ENCODE measurements around the gene EID1.
"Not testable (repeated sequence)": the region's sequence is repeated elsewhere in the genome, so short reads cannot be mapped to it uniquely, and the experiment has no call there.

The EID1 gene, protein sequence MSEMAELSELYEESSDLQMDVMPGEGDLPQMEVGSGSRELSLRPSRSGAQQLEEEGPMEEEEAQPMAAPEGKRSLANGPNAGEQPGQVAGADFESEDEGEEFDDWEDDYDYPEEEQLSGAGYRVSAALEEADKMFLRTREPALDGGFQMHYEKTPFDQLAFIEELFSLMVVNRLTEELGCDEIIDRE

DNA sequence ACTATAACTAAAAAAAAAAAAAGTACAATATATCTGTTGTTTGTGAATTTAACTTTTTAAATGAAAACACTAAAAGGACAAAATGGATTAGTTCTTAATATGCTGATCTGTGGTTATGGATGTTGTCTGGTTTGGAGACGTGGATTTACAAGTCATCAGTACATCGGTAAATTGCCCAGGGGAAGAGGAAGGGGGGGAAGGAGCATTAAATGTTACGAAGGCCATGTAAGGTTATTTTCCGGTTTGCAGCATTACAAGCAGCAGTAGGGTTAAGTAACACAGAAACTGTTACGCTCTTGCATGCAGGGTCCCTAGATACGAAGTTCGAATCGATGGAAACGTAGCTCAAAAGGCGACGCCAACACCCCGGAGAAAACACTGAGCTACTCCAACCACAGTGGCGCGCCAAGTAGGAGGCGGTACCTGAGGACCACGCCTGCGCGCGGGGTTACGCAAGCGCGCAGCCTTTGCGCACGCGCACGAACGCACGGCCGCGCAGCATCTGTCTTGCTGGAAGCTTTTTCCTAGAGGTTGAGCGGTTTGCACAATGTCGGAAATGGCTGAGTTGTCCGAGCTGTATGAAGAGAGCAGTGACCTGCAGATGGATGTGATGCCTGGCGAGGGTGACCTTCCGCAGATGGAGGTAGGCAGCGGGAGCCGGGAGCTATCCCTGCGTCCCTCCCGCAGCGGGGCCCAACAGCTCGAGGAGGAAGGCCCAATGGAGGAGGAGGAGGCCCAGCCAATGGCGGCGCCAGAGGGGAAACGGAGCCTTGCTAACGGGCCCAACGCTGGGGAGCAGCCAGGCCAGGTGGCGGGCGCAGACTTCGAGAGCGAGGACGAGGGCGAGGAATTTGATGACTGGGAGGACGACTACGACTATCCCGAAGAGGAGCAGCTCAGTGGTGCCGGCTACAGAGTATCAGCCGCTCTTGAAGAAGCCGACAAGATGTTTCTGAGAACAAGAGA lies at the start of gene EID1:
Gene EID1 (plus strand): TSS at position 505 of the 966 bp plus-strand sequence. CDS start 43 bp downstream, at position 548.
- peak; percentile 87 for DNase-seq (ENCODE audit: low read depth)

DNA sequence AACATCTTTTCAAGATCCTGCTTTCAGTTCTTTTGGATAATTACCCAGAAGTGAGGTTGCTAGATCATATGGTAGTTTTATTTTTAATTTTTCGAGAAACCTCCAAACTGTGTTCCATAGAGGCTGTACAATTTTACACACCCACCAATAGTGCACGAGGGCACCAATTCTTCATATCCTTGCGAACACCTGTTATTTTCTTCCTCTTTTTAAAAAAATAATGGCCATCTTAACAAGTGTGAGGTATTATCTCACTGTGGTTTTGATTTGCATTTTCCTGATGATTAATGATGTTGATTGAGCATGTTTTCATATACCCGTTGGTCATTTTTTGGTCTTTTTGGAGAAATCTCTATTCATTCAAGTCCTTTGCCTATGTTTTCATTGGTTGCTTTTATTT lies 49.5 kb upstream of the EID1 start:
- DNase-seq (ENCODE audit: low read depth): no peak

DNA sequence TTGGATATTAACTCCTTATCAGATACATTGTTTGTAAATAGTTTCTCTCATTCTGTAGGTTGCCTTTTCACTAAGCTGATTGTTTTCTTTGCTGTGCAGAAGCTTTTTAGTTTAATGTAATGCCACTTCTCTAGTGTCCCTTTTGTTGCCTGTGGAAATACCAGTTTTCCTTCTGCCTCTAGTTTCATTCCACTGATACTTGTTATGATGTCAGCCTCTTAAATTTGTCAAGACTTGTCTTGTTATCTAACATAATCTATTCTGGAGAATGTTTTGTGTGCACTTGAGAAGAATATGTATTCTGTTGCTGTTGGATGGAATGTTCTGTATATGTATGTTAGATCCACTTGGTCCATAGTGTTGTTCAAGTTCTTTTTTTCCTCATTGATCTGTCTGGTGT lies 49.0 kb upstream of the EID1 start:
- no peak for DNase-seq (ENCODE audit: low read depth)

DNA sequence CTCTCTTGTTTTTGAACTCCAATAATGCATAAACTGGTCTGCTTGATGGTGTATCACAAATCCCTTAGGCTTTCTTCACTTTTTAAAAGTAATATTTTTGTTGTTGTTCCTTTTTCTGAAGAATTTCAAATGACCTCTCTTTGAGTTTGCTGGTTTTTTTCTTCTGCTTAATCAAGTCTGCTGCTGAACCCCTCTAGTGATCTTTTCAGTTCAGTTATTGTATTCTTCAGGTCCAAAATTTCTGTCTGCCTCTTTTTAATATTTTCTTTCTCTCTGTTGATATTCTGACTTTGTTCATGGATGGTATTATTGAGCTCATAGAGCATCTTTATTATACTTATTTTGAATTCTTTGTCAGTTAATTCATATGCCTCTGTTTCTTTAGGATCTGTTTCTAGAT lies 45.3 kb upstream of the EID1 start:
- DNase-seq (ENCODE audit: low read depth): no peak

DNA sequence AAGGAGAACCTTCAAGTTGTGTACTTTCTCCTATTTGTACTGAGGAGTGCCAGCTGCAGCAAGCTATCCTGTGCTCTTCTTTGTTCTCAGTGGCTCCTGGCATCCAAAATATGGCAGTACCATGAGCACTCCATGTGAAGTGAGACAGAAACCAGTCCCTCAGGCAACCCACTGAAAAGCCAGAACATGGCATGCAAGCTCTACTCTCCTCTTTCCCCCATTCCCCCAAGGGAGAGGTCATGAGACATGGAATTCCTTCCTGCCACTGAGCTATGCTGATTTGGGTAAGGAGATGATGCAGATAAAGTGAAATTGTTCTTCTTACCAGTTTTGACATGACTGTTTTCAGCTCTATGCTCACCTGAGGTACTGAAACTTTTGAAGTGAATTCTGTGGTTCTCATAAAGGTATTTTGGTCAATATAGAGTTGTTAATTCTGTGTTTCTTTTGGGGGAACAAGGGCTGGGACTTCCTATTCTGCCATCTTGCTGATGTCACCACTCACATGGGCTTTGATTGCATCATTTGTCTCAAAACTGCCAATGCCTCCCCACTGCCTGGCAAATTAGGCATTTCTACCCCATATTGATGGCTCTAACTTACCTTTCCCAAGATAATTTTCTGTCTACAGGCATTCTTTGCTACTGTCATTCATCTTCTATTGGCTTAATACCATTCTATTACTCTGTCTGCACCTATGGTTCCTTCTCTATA lies 44.3 kb upstream of the EID1 start:
- no peak for DNase-seq (ENCODE audit: low read depth)

DNA sequence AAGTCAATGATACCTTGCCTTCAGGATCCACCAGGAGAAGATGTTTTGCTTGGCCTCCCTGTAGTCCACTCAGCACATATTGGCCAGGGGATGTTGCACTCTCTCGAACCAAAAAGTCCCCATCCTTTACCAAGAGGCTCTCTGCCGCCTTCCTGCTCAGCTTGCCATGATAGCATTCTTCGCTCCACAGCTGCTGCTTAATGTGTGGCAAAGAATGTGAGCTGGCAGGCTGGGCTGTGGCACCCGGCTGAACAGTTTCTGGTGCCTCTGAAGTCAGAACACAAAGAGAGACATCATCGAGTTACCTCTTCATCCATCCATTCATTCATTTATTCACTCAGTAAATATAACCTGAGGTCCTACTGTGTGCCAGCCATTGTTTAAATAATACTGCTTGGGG lies 43.2 kb upstream of the EID1 start:
- DNase-seq (ENCODE audit: low read depth): no peak

DNA sequence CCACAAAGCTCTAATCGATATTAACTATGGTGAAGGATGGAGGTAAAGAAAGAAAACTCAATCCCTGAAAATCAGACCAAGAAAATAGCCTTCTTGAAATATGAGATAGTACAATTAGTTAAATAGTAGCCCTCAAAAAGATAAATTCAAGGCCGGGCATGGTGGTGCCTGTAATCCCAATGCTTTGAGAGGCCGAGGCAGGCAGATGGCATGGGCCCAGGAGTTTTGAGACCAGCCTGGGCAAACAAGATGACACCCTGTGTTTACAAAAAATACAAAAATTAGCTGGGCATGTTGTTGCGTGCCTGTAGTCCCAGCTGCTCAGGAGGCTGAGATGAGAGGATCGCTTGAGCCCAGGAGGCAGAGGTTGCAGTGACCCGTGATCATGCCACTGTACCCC lies 35.4 kb upstream of the EID1 start:
- no peak for DNase-seq (ENCODE audit: low read depth)

DNA sequence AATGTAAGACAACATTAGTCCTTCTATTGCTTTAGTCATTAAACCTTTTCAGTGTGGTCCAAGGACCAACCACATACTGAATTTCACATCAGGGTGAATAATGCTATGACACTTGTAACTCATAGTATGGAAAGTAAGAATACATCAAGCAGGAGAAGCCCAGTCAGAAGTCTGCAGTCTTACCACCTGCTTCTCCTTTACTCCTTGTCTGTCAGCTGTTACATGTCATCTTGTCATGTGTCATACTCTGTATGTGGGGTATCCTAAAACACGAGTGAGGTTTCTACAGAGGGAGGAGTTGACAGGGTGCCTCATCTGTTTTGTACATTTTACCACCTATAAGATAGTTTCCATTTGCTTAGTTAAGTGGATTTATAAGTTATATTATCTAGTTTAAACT lies 32.8 kb upstream of the EID1 start:
- DNase-seq (ENCODE audit: low read depth): no peak

DNA sequence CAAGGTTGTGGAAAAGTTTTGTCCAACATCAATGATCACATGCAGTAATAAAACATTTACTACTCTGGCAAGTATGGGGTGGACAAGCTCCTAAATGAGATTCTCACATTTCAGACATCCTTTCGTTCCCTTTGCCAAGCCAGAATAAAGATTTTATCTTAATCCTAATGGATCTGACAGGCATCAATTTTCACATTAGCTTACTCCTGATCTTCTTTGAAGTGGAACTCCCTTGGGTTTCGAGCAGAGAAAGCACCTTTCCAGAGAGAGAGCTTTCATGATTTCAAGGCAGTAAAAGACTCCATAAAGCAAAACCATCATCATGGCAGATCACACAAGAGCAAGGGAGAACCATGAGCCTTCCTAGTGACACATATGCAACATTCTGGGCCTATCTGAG lies 27.3 kb upstream of the EID1 start:
- no peak for DNase-seq (ENCODE audit: low read depth)

DNA sequence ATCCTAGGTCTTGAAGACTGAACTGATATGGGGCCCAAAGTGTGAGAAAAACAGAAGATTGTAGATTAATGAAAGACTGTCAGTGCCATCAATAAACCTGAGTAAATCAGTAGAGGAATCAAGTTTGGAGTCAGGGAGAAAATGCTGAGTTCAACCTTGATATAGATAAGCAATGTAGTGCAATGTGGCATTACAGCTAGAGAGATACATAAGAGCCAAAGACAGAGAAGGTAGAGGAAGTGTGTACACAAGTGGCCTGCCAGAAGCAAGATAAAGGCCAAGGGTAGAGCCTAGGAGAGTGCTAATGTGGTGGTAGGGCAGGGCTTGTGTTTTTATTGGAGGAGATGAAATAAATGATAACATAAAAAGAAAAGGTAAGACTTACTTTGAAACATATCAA lies 26.0 kb upstream of the EID1 start:
- DNase-seq (ENCODE audit: low read depth): no peak

DNA sequence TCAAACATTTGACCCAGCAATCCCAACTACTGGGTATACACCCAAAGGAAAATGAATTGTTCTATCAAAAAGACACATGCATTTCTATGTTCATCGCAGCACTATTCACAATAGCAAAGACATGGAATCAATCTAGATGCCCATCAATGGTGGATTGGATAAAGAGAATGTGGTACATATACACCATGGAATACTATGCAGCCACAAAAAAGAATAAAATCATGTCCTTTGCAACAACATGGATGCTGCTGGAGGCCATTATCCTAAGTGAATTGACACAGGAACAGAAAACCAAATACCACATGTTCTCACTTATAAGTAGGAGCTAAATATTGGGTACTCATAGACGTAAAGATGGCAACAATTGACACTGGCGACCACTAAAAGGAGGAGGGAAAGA lies 23.5 kb upstream of the EID1 start:
- DNase-seq (ENCODE audit: low read depth): not testable (repeated sequence)

DNA sequence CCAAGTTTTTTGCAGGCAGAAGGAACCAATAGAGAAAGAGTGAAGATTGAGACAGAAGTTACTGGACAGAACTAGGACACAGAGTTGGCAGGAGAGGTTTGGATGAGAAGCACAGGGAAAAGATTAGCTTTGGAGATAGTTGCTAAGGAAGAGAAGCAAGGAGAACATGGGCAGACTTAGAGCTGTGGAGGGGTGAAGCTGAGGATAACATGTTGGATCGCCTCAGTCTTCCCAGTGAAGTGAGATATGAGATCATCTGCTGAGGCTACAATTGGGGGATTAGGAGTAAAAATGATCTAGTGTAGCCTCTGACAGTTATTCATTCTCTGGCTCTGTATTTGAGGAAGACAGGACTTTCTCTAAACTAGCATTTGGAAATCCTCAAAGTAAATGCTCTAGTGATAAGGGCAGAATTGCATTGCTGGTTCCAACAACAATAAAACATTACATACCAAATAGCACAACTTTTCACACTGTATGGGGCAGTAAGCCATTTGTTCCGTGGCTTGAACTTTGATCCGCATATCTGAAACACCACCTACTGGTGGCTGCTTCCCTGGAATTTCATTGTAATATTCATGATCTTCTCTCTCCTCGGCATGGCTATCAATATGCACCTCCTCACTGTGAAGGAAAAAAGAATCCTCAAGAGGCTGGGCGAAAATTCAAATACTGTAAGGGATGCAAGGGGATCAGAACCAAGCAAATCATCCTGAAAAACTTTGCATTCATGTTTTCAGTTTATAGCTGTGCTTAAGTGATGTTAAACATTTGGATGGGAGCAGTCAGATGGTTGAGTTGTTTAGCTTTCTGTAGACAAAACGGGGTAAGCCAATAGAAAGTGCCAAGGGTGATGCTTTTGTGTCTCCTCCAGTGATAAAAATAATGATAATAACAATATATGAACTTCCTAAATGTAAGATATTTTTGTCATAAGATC lies 22.2 kb upstream of the EID1 start:
- DNase-seq (ENCODE audit: low read depth): no peak

DNA sequence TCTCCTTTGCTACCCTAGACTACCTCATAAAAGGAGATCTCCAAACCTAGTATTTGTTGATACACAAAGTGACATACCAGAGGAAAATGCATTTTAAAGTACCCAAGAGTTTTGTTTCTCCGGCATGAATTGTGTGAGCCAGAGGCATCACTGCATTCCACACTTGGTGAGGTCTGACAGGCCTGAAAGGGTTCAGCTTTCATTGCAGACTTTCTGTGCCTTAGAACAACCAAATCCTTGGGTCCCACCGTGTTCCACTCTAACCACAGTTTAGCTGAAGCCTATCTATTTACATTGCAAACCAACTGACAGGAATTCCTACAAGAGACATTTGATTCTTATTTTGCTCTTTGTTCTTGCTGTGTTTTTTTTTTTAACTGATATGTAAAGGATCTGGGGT lies 21.0 kb upstream of the EID1 start:
- no peak for DNase-seq (ENCODE audit: low read depth)

DNA sequence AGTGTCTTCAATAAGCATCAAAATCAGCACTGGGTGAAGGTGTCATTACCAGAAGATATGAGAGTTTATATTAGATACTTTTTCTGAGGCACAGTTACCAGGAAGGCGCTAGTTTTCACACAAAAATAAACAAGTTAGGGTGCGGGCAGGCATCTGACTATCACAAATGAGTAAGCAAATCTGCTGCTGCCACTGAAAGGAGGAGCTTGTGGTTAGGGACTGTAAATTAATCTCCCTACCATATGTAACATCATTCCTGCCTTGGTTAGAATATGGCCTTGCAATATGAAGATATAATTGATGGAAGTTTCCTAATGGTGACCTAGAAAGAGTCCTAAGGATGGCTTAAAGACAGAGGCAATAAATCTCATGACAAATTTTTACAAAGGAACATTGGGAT lies 19.5 kb upstream of the EID1 start:
- DNase-seq (ENCODE audit: low read depth): no peak

DNA sequence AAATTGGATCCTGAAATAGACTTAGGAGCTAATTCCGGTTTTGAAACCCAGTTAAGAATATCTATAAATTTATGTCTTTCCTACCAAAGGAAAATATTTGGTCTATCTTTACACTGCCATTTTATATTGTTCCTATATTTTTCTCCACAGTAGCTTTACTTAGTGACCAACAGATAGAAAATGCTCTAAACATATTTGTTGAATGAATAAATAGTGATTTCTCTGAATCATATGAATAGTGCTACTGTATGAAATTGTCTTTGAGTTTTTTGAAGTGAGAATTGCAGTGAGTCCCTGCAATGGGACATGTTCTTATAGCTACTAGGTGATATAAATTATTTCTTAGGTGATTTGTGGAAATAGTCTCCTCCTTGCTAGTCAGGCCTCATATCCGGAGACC lies 18.5 kb upstream of the EID1 start:
- DNase-seq (ENCODE audit: low read depth): no peak

DNA sequence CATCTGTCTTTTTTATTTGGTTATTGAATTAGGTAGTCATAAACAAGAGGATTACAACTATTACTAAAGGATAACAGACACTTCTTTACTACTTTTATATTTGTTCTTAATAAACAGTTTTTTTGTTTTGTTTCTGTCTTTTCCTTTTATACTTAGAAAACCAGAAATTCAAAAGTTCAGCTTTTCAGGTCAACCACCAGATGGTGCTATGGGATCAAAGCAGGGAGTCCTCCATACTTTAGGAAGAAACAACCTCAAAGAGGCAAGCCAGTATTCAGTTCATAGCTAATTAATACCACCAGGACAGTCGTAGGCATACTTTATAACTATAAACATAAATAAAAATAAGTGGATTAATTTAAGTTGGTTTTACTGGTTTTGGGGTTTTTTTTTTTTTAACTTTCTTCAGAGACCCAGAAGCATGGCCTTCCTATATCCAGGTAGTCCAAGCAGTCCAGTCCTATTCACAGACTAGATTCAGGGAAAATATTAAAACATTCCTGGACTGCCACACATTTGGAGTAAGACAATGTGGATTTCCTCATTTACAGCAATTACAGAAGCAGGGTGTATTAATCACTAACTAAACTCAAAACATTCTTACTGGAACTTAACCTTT lies 16.0 kb upstream of the EID1 start:
- DNase-seq (ENCODE audit: low read depth): no peak

DNA sequence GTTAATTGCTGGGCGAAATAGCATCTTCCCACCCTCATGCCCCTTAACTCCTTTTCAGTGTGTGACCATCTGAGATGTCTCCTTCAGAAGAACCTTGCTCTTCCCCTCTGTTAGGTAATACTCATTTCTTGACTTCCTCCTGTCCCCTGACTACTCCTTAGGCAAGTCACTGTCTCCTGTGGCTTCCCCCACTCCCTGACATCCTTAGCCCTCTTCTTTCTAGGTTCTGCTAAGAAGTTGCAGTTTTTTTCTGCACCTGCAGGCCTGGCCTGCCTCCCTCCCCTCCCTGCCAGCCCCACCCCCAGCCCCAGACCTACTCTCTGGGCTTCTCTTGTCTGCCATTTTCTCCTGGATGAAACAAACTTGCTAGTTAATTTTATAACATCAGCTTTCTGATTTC lies 15.2 kb upstream of the EID1 start:
- no peak for DNase-seq (ENCODE audit: low read depth)

DNA sequence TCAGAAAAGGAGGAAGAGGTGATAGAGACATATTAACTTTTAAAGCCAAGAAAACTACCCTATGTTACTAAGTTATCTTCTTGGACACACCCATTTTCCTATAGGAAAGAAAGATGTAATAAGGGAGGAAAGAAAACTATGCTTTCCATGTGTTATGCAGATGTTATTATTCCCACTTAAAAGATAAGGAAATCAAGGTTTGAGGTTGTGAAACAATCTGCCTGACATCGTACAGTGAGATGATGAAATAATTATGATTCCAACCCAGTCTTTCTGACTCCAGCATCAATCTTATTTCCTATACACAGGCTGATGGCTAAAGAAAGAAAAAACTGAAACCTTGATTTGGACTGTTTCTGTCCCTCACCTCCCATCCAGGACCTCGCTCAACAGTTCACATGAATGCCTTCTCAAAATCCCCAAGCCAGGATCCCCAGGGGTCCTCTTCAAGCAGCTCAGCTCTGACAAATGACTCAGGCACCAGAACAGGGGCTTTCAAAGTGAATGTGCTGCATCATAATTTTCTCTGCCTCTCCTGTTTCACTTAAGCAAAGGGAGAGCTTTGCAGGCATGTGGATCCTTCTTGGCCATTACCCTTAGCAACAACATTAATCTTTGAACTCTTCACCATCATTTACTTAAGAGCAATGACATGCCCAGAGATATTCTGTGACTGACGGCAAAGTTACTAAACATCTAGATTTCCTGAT lies 12.4 kb upstream of the EID1 start:
- no peak for DNase-seq (ENCODE audit: low read depth)

DNA sequence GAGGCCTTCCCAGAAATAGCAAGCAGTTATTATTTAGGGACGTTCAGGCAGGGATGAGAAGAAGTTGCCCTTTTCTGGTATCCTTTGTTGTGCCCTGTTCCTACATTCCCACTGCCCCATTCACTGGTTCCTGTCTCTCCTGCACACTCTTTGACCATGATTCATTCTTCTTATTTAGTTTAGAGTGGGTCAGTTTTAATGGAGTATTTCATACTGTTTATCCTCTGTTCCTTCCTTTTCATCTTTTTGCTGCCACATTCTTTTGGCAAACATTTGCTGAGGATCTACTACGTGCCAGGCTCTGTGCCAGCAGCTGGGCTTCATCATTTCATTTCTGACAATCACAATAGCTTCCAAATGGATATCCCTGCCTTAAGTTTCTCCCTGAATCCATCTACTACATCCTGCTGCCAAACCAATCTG lies 11.8 kb upstream of the EID1 start:
- no peak for DNase-seq (ENCODE audit: low read depth)

DNA sequence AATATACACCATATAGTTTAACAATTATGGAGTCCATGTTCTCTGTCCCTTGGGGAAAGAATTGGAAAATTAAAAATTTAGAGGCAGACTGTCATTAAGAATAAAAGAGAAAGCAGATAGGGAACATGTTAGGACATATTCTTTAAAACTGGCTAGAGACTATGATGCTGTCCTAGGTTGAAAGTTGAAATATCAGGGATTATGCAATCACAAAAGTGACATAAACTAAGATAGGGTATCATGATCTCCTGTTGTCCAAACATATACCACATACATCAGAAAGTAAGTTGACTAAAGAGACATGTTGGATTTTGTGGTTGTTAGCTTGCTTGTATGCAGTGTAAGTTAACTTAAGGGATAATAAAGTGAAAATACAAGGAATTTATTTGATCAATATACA lies 9.9 kb upstream of the EID1 start:
- DNase-seq (ENCODE audit: low read depth): no peak

DNA sequence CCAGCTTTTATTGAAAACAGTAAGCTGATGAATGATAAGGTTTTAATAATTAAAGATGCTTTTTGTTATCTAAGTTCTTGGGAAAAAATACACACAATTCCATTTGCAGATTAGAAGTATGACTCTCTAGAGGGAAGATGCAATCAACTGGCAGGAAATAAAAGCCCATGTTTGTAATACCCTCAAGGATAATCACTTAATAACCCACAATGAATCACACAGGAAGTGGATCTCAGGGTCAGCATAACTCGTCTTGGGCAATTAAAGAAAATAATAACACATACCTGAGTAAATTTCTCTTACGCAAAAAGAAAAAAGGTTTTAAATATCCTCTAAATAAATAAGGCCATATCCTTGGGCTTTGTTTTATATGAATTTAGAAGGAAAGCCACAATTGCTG lies 9.4 kb upstream of the EID1 start:
- no peak for DNase-seq (ENCODE audit: low read depth)

All from activated T-helper 9 cell treated with anti-CD3 and anti-CD28 coated beads, Interleukin-2, amount 50 U/mL, for 16 hours (primary cell).